Coronary artery (tissue), 2 donors: ENCODE measurements around the gene CSNK1G3.
"Not testable (repeated sequence)": the region's sequence is repeated elsewhere in the genome, so short reads cannot be mapped to it uniquely, and the experiment has no call there.

Experiments used
- DNase-seq: peaks from one replicate; pipeline ENCODE4 v3.0.0-alpha.2; 2017; ENCODE audit warnings: low spot score
- H3K27ac ChIP-seq, 2 donors: fragments of 200-600 bp; sonication (generic); one replicate each; pipeline ENCODE4 v1.5.1; 2016 to 2019
- H3K4me3 ChIP-seq: fragments of 200-600 bp; sonication (generic); 2 replicates; pipeline ENCODE4 v1.5.1; 2016; ENCODE audit warnings: mild to moderate bottlenecking, moderate library complexity
- CTCF ChIP-seq: fragments of 200-600 bp; sonication (generic); IDR thresholded peaks from one replicate; pipeline ENCODE4 v1.5.1; 2019; ENCODE audit warnings: antibody characterized with exemption

Gene CSNK1G3

GRCh38 chr5:123610209-123610608 is 98.2 kb downstream of the CSNK1G3 start:
- no peak for DNase-seq
- TF ChIP-seq CTCF, result no peak
- Histone ChIP-seq H3K4me3 (no peak overlapping the region), H3K27ac (no peak overlapping the region)

- TF ChIP-seq CTCF, result peak; percentile 87
- Histone ChIP-seq H3K4me3 (no peak overlapping the region), H3K27ac (no peak overlapping the region)
- no peak for DNase-seq
Measured at GRCh38 chr5:123610665-123611405, 98.9 kb downstream of the CSNK1G3 start.

GRCh38 chr5:123611406-123611709 is 99.4 kb downstream of the CSNK1G3 start:
- DNase-seq, result no peak
- TF ChIP-seq CTCF, result no peak
- no peak overlapping the region for H3K27ac ChIP-seq
- H3K4me3 ChIP-seq, result no peak overlapping the region

GRCh38 chr5:123617561-123617960 is 105.6 kb downstream of the CSNK1G3 start:
- Histone ChIP-seq H3K27ac (no peak overlapping the region), H3K4me3 (no peak overlapping the region)
- no peak for DNase-seq
- TF ChIP-seq CTCF, result no peak

- TF ChIP-seq CTCF, result no peak
- Histone ChIP-seq H3K27ac (no peak overlapping the region), H3K4me3 (no peak overlapping the region)
- no peak for DNase-seq
Measured at GRCh38 chr5:123626051-123626450, 114.1 kb downstream of the CSNK1G3 start.

- no peak overlapping the region for H3K27ac ChIP-seq
- no peak overlapping the region for H3K4me3 ChIP-seq
- TF ChIP-seq CTCF, result no peak
- no peak for DNase-seq
Measured at GRCh38 chr5:123628860-123629544, 117.0 kb downstream of the CSNK1G3 start.

GRCh38 chr5:123636006-123636405 is 124.0 kb downstream of the CSNK1G3 start:
- no peak for DNase-seq
- no peak overlapping the region for H3K4me3 ChIP-seq
- no peak overlapping the region for H3K27ac ChIP-seq
- no peak for TF ChIP-seq CTCF

GRCh38 chr5:123637028-123637427 is 125.1 kb downstream of the CSNK1G3 start:
- H3K27ac ChIP-seq, H3K4me3 ChIP-seq, DNase-seq: not testable (repeated sequence)
